Stimulated activated CD8-positive, alpha-beta memory T cell treated with anti-CD3 and anti-CD28 coated beads, Interleukin-12 subunit alpha, Interleukin-12 subunit beta, amount 100 ng/mL, for 24 hours (primary cell): ENCODE data around the gene ZNF549.

Source experiments
- DNase-seq: peaks from one replicate; pipeline ENCODE4 v3.0.0-alpha.2; 2020; ENCODE audit errors: extremely low read depth

The ZNF549 gene

DNA sequence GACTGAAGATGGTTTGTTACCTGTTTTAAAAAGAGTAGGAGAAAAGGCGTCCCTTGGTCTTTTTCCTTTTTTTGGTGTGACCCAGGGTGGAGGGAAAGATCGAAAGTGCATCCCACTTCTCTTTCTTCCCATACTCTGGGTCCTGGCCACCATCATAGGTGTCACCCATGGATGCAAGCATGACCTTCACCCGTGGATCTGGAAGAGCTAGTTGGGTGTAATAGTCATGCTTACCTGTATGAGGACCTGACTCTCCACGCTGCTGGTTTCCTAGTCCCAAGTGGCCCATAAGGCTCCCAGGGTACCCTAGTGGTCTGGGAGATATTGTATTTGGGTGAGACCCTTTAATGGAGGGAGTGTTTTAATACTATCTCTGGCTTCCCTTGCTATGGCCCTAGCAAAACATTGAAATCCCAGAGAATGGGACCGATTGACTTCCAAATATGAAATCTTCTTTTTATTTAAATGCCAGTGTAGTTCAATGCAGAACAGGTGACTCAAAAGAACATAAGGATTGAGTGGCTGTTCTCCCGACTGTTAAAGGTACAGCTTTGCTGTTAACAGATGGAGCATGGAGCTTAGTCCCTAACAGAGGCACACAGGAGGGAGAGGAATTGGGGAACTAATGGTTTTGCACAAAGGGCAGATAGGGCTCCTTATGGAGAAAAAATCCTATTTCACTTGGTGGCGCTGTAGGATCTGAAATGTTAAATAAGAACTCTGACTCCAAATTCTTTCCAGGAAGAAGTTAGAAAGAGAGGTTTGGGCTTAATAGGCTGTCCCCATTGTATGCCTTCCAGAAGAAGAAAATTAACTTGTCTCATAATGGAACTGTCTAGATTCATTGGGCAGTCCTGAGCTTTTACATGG, 39.5 kb downstream of the ZNF549 start:
- no peak for DNase-seq

DNA sequence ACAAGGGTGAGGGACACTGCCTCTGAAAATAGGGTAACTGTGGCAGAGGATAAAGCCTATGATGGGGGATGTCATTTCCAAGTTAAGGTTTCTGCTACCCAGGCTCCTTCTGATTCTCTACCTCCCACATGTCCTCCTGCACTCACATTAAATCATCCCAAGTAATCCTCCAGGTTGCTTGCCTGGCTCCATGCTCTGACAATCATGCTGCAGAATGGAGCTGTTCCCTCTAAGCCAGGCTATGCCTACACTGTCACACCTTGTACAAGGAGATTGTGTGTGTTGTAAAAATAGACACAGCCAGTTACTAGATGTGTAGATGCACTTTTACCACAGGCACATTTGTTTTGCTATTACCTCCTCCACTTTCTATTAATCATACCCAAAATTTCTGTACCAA, 43.6 kb downstream of the ZNF549 start:
- DNase-seq, result no peak

DNA sequence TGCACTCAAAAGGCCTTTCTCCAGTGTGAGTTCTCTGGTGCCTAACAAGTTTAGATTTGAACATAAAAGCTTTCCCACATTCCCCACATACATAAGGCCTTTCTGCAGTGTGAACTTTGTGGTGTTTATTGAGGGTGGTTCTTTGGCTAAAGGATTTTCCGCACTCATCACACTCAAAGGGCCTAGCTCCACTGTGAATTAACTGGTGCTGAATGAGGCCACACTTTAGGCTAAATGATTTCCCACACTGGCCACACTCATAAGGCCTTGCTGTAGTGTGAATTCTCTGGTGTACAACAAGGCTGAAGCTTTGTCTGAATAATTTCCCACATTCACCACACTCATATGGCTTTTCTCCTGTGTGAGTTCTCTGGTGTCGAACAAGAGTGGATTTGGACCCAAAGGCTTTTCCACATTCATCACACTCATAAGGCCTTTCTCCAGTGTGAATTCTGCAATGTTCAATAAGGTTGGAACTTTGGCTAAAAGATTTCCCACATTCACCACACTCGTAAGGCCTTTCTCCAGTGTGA, 45.3 kb downstream of the ZNF549 start:
- no peak for DNase-seq

DNA sequence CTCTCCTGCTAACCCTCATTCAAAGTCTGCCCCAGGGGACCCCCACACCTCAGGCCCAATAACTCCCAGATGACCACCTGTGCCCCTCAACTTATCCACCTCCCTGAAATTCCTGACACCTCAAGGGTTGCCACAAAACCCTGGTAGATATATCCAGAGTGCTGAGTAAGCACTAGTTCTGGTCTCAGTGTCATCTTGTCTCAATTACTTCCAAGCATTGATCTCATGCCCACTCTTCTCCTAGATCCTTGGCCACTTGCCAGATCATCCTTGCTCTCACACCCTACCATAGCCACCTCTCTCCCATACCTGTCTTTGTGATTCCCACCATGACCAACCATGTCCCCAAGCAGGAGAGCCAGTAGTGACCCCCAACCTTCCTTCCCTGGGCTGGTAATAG, 49.5 kb downstream of the ZNF549 start:
- DNase-seq, result no peak

DNA sequence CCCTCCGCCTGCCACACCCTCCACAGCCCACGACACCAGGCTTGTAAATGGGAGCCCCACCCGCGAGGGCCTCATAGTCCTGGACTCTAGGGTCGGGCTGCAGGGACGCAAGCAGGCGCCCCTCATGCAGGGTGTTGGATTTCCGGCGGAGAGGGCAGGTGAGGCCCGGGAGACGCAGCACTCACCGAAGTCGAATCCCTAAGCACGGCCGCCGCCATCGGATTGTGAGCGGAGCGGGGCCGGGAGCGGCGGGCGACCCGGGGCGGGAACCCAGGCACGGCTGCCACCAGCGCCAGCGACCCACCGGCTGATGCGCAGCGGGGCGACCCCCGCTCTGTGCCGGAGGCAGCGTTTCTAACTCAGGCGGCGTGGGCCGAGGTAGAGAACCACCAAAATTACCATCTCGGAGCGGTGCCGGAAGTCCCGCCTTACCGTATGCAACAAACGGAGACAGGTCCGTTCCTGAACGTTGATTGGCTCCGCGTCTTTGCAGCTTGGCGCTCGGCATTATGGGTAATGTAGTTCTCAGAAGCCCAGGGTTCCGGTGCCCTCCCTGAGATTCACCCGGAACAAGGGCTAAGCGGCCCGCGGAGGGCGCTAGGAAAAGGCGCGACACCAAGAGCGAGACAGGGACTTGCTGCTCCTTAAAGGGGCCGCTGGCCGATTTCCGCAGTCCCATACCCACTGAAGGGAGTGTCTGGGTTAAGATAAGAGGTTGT, 51.5 kb downstream of the ZNF549 start, which contains the start of gene ZNF416:
Gene ZNF416, minus strand, starts transcription at position 425 of the 719 bp plus-strand sequence. Its CDS starts 207 bp downstream, at position 218.
- peak; percentile 88 for DNase-seq

DNA sequence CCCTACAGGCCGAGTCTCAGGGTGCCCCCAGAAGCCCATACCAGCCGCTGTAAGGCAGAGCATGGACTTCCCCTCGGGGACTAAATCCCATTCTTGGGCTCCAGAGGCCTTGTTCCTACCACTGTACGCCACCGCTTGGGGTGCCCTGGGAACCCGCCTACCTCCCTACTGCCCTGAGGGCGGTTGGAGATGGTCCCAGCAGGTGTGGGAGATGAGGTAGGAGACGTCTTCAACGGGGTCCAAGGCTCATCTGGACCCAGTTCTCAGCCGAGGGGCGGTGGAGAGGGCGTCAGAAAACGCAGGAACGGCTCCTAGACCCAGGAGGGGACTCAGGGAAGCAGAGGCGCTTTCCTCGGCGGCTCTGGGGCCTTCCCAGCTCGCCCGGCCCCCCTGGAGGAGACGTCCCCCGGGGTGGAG, 56.0 kb downstream of the ZNF549 start:
- DNase-seq, result no peak

DNA sequence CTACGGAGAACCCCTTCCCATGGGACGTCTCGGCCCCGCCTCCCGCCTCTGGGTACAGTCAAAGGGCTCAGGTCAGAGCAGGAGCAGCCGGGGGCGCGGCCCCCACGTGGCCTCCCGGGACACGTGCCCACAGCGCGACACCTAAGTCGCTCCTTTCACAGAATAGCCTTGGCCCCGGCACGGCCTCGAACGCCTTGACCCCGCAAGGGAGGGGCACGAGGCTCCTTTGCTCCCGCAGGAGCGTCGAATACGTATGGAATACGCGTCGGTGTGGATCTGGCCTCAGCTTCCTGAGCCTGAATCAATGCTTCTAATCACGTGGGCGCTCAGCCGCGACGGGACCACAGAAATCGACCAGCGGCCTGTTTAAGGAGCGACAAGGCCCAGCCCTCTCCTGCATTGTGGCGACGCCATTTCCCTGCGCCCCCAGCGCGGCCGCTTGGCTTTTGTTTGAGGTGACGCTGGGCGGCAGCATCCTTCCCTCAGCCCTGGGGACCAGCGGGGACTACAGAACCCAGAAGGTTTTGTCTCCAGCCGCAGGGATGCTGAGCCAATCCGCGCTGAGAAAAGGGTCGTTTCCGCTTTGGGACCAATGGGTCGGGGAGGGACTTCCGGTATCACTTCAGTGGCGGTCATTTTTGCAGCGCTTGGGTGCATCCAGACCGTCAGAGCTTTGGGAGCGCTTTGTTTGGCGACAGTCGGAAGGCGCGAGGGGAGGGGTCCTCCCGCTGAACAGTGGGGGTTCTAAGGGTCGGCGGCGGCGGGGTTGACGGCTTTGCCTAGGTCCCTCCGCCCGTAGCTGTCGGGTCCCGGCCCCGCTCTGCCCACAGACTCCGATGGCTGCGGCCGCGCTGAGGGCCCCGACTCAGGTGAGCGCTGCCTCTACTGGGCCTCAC, 56.6 kb downstream of the ZNF549 start, which contains the start of gene ZIK1:
Gene ZIK1, plus strand, starts transcription at position 625 of the 896 bp plus-strand sequence. Its CDS starts 212 bp downstream, at position 837.
- DNase-seq, result peak; percentile 70

DNA sequence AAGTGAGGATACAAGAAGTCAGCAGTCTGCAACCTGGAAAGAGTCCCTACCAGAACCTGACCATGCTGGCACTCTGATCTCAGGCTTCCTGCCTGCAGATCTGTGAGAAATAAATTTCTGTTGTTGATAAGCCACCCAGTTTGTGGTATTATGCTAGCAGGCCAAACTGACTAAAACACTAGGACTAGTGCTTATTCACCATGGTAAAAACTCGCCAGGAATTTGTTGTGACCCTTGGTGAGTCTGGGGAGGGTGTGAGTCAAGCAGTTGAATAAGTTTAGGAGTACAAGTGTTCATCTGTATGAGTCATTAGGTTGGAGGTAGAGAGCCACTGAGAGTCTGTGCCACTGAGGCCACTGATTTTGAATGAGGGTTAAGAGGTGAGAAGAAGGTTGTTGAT, 60.4 kb downstream of the ZNF549 start:
- DNase-seq, result no peak

DNA sequence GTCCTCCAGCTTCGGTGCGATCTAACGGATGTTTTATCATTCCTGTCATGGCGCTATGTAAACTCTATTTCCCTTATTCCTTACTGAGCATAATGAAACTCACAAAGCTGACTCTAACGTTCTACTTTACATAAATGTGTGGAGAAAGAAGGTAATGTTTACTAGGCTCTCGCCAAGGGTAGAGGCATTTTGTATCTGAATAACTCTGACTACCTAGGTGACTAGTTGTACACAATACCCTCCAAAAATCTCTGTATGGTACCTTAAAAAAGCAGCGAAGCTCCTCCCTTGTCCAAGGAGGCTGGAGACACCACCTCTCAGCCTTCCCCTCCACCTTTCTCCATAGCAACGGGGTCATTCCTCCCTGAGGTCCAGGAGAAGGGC, 72.2 kb downstream of the ZNF549 start:
- no peak for DNase-seq

DNA sequence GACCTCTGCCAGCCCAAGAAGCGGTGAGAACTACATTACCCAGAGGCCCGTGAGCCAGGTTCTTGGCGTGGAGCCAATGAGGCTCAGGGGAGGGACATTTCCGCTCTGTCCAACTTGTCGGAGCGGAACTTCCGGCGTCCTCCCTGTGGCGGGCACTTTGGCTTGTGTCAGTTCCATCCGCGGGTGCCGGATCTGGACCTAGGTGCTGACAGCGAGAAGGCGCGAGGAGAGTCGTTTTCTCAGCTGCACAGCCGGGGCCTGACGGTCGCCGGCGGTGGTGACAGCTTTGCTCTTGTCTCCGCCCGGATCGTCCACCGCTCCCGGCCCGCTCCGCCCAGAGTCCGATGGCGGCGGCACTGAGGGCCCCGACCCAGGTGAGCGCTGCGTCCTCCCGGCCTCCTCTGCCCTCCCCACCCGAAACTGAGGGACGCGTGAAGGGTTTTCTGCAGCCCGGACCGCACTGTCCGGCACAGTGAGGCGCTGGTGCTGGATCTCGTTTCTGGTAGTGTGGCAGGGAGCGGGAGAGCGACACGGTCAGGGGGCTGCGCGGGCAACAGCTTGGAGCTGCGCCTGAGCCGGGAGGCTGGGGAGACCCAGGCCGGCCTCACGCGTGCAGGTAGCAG, 72.7 kb downstream of the ZNF549 start, which contains the start of gene ZNF530:
Gene ZNF530, plus strand, starts transcription at position 125 of the 623 bp plus-strand sequence. CDS start 4,461 bp downstream, outside the sequence.
- peak; percentile 74 for DNase-seq

DNA sequence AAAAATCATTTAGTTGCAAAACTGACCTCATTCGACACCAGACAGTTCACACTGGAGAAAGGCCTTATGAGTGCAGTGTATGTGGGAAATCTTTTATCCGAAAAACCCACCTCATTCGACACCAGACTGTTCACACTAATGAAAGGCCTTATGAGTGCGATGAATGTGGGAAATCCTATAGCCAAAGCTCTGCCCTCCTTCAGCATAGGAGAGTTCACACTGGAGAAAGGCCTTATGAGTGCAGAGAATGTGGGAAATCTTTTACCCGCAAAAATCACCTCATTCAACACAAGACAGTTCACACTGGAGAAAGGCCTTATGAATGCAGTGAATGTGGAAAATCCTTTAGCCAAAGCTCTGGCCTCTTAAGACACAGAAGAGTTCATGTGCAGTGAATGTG, 79.8 kb downstream of the ZNF549 start:
- DNase-seq, result no peak
